OCI-LY1 (cell line): ENCODE results near the gene INSR.

ENCODE experiments used
- CTCF ChIP-seq: fragments of 200-600 bp; sonication (generic), shearing (Covaris generic); IDR thresholded peaks from 2 replicates; pipeline ENCODE4 v1.5.1; 2017; ENCODE audit warnings: mild to moderate bottlenecking, antibody characterized with exemption, low read length, moderate library complexity, mixed read lengths
- EZH2 ChIP-seq: fragments of 200-600 bp; sonication (generic), shearing (Covaris generic); IDR thresholded peaks from 2 replicates; pipeline ENCODE4 v1.8.0; 2017; ENCODE audit warnings: borderline replicate concordance, mixed run types, mild to moderate bottlenecking, antibody characterized with exemption, low read length, moderate library complexity, mixed read lengths

DNA sequence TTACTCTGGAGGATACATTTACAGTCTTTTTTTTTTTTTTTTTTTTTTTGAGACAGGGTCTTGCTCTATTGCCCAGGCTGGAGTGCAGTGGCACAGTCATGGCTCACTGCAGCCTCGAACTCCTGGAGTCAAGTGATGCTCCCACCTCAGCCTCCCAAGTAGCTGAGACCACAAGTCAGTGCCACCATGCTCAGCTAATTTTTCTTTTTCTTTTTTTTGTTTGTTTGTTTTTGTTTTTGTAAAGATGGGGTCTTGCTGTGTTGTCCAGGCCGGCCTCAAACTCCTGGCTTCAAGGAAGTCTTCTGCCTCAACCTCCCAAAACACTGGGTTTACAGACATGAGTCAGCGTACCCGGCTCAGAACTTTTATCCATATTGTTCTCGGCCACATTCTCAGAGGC is 64.5 kb downstream of the INSR start:
- no peak for TF ChIP-seq CTCF
- TF ChIP-seq EZH2: no peak
